HEK293 (cell line): ENCODE data around the gene CMYA5.
A peak's percentile ranks its signal among the peaks of the same experiment; 100 is the strongest.

Source experiments
- CTCF ChIA-PET: fragments of 350-600 bp; formaldehyde crosslinking; extraction: SDS; loops from one replicate; lab custom pipeline; 2021; ENCODE audit warnings: antibody characterized with exemption; lab: Yijun Ruan, JAX
- POLR2A ChIA-PET: fragments of 300-600 bp; formaldehyde crosslinking; extraction: SDS; loops from one replicate; lab custom pipeline; 2020; ENCODE audit warnings: antibody characterized with exemption, inconsistent platforms; lab: Yijun Ruan, JAX
- H3K27ac ChIP-seq: fragments of 200-500 bp; sonication (Bioruptor generic); 2 replicates; pipeline ENCODE4 v1.5.1; 2014; ENCODE audit warnings: low read depth, low read length, control low read depth, inconsistent platforms; ENCODE audit errors: extremely low read depth
- H3K36me3 ChIP-seq, 2 experiments: fragments of 200-500 bp in 1 of 2; sonication (Bioruptor generic) in 1 of 2; 1 replicate in 1 of 2; 2 replicates in 1 of 2; pipeline ENCODE4 v1.5.1; 2014 to 2017; ENCODE audit warnings: inconsistent platforms in 2 of 2, low read length in 2 of 2; ENCODE audit not compliant: control insufficient read depth in 2 of 2, insufficient read depth in 1 of 2
- H3K4me1 ChIP-seq: fragments of 200-500 bp; sonication (Bioruptor generic); 2 replicates; pipeline ENCODE4 v1.5.1; 2014; ENCODE audit warnings: mild to moderate bottlenecking, low read length, inconsistent platforms; ENCODE audit not compliant: control insufficient read depth, insufficient read depth
- H3K4me3 ChIP-seq: 2 replicates; pipeline ENCODE4 v1.5.1; 2011; ENCODE audit warnings: low read depth, mild to moderate bottlenecking, control low read depth, low read length, moderate library complexity
- H3K9me3 ChIP-seq: fragments of 200-500 bp; sonication (Bioruptor generic); 2 replicates; pipeline ENCODE4 v1.5.1; 2014; ENCODE audit warnings: low read depth, low read length, inconsistent platforms; ENCODE audit not compliant: control insufficient read depth, insufficient read depth
- GLI2 ChIP-seq: fragments of 450-650 bp; formaldehyde crosslinking; IDR thresholded peaks from 2 replicates; pipeline ENCODE4; 2017; ENCODE audit warnings: missing biosample characterization, missing genetic modification characterization, low read depth, borderline replicate concordance
- SCRT1 ChIP-seq: fragments of 450-650 bp; formaldehyde crosslinking; IDR thresholded peaks from 2 replicates; pipeline ENCODE4 v1.5.1; 2016; ENCODE audit warnings: missing biosample characterization, missing genetic modification characterization, borderline replicate concordance
- SCRT2 ChIP-seq: fragments of 450-650 bp; formaldehyde crosslinking; IDR thresholded peaks from 2 replicates; pipeline ENCODE4 v1.5.1; 2016; ENCODE audit warnings: missing biosample characterization, missing genetic modification characterization
- YY2 ChIP-seq: fragments of 450-650 bp; formaldehyde crosslinking; IDR thresholded peaks from 2 replicates; pipeline ENCODE4 v1.5.1; 2016; ENCODE audit warnings: missing biosample characterization, missing genetic modification characterization
- ZBTB21 ChIP-seq: fragments of 450-650 bp; formaldehyde crosslinking; IDR thresholded peaks from 2 replicates; pipeline ENCODE4 v1.5.1; 2017; ENCODE audit warnings: missing biosample characterization, missing genetic modification characterization
- ZFP3 ChIP-seq: fragments of 450-650 bp; formaldehyde crosslinking; IDR thresholded peaks from 2 replicates; pipeline ENCODE4 v1.5.1; 2016; ENCODE audit warnings: low read depth, missing biosample characterization, missing genetic modification characterization
- ZNF174 ChIP-seq: fragments of 450-650 bp; formaldehyde crosslinking; IDR thresholded peaks from 2 replicates; pipeline ENCODE4 v1.5.0; 2017; ENCODE audit warnings: missing biosample characterization, mild to moderate bottlenecking, missing genetic modification characterization
- ZNF292 ChIP-seq: fragments of 450-650 bp; formaldehyde crosslinking; IDR thresholded peaks from 2 replicates; pipeline ENCODE4 v1.5.1; 2016; ENCODE audit warnings: low read depth, missing biosample characterization, missing genetic modification characterization, borderline replicate concordance
- ZNF324 ChIP-seq: fragments of 450-650 bp; formaldehyde crosslinking; IDR thresholded peaks from 2 replicates; pipeline ENCODE4 v1.5.1; 2016; ENCODE audit warnings: missing biosample characterization, missing genetic modification characterization
- ZNF521 ChIP-seq: fragments of 450-650 bp; formaldehyde crosslinking; IDR thresholded peaks from 2 replicates; pipeline ENCODE4 v1.5.1; 2017; ENCODE audit warnings: missing biosample characterization, mild to moderate bottlenecking, missing genetic modification characterization
- ZNF776 ChIP-seq: fragments of 450-650 bp; formaldehyde crosslinking; IDR thresholded peaks from 2 replicates; pipeline ENCODE4 v1.5.0; 2017; ENCODE audit warnings: missing biosample characterization, missing genetic modification characterization, borderline replicate concordance
- TF ChIP-seq, protein P1 (sequence below): fragments of 450-650 bp; formaldehyde crosslinking; IDR thresholded peaks from 2 replicates; pipeline ENCODE4 v1.5.1; 2016; ENCODE audit warnings: missing biosample characterization, missing genetic modification characterization, borderline replicate concordance
- TF ChIP-seq, protein P2 (sequence below): fragments of 450-650 bp; formaldehyde crosslinking; IDR thresholded peaks from 2 replicates; pipeline ENCODE4 v1.5.1; 2017; ENCODE audit warnings: missing biosample characterization, missing genetic modification characterization
- TF ChIP-seq, protein P3 (sequence below): fragments of 450-650 bp; formaldehyde crosslinking; conservative IDR thresholded peaks from 2 replicates; pipeline ENCODE4 v1.5.1; 2016; ENCODE audit warnings: low read depth, missing biosample characterization, missing genetic modification characterization
- TF ChIP-seq, protein P4 (sequence below): fragments of 450-650 bp; formaldehyde crosslinking; optimal IDR thresholded peaks from 2 replicates; pipeline ENCODE3; 2016; ENCODE audit warnings: missing biosample characterization, mild to moderate bottlenecking, missing genetic modification characterization

Gene CMYA5

DNA sequence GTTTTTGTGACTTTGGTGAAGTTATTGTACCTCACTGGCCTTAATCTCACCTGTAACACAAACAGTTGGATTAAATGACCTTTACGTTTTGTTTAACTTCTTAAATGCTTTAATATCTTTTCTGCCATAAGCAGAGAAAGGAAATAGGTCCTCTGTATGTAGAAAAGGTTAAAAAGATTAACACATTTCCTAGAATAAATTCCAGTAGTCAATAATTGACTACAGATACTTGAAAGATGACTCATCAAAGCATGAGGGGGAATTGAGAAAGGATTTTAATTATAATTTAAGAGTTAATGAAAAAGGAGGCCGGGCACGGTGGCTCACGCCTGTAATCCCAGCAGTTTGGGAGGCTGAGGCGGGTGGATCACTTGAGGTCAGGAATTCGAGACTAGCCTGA lies 35.8 kb upstream of the CMYA5 start:
- H3K27ac ChIP-seq = no peak overlapping the region
- POLR2A ChIA-PET = no interaction called here
- TF ChIP-seq, protein P1, sequence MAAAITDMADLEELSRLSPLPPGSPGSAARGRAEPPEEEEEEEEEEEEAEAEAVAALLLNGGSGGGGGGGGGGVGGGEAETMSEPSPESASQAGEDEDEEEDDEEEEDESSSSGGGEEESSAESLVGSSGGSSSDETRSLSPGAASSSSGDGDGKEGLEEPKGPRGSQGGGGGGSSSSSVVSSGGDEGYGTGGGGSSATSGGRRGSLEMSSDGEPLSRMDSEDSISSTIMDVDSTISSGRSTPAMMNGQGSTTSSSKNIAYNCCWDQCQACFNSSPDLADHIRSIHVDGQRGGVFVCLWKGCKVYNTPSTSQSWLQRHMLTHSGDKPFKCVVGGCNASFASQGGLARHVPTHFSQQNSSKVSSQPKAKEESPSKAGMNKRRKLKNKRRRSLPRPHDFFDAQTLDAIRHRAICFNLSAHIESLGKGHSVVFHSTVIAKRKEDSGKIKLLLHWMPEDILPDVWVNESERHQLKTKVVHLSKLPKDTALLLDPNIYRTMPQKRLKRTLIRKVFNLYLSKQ (tag by site-specific recombination) = no peak
- TF ChIP-seq, protein P2, sequence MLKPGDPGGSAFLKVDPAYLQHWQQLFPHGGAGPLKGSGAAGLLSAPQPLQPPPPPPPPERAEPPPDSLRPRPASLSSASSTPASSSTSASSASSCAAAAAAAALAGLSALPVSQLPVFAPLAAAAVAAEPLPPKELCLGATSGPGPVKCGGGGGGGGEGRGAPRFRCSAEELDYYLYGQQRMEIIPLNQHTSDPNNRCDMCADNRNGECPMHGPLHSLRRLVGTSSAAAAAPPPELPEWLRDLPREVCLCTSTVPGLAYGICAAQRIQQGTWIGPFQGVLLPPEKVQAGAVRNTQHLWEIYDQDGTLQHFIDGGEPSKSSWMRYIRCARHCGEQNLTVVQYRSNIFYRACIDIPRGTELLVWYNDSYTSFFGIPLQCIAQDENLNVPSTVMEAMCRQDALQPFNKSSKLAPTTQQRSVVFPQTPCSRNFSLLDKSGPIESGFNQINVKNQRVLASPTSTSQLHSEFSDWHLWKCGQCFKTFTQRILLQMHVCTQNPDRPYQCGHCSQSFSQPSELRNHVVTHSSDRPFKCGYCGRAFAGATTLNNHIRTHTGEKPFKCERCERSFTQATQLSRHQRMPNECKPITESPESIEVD = peak; percentile 47; the same call in 1 of the 2 replicates
- TF ChIP-seq, all 188 proteins: peak for 1
- H3K36me3 ChIP-seq = peaks cover 34 to 38% of the 10 kb centered on the region in 2 experiments
- H3K4me3 ChIP-seq = no peak overlapping the region
- CTCF ChIA-PET = no interaction called here
- no peaks in the 10 kb centered on the region for H3K9me3 ChIP-seq
- peaks cover 3% of the 10 kb centered on the region; the same call in 1 of the 2 replicates for H3K4me1 ChIP-seq

DNA sequence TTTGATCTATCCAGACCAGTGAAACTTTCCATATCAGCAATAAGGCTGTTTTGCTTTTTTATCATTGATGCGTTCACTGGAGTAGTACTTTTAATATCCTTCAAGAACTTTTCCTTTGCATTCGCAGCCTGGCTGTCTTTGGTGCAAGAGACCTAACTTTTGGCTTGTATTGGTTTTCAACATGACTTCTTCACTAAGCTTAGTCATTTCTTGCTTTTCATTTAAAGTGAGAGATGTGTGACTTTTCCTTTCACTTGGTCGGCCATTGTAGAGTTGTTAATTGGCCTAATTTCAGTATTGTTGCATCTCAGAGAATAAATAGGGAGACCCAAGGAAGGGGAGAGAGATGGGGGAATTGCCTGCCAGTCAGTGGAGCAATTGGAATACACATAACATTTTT lies 26.4 kb upstream of the CMYA5 start:
- POLR2A ChIA-PET = no interaction called here
- CTCF ChIA-PET = no interaction called here
- Histone ChIP-seq H3K36me3 (peaks cover 12 to 36% of the 10 kb centered on the region in 2 experiments), H3K27ac (no peak overlapping the region), H3K9me3 (no peaks in the 10 kb centered on the region), H3K4me3 (no peak overlapping the region), H3K4me1 (no peaks in the 10 kb centered on the region)
- TF ChIP-seq, protein P2 = no peak
- TF ChIP-seq YY2 (tag by site-specific recombination) (no peak), SCRT1 (tag by site-specific recombination) (no peak), ZNF324 (tag by site-specific recombination) (no peak), ZNF521 (tag by site-specific recombination) (no peak), ZFP3 (tag by site-specific recombination) (no peak), ZNF776 (no peak), ZNF292 (tag by site-specific recombination) (no peak), ZNF174 (tag by site-specific recombination) (no peak), GLI2 (tag by site-specific recombination) (no peak), ZBTB21 (tag by site-specific recombination) (no peak), SCRT2 (tag by site-specific recombination) (no peak)
- TF ChIP-seq, protein P3, sequence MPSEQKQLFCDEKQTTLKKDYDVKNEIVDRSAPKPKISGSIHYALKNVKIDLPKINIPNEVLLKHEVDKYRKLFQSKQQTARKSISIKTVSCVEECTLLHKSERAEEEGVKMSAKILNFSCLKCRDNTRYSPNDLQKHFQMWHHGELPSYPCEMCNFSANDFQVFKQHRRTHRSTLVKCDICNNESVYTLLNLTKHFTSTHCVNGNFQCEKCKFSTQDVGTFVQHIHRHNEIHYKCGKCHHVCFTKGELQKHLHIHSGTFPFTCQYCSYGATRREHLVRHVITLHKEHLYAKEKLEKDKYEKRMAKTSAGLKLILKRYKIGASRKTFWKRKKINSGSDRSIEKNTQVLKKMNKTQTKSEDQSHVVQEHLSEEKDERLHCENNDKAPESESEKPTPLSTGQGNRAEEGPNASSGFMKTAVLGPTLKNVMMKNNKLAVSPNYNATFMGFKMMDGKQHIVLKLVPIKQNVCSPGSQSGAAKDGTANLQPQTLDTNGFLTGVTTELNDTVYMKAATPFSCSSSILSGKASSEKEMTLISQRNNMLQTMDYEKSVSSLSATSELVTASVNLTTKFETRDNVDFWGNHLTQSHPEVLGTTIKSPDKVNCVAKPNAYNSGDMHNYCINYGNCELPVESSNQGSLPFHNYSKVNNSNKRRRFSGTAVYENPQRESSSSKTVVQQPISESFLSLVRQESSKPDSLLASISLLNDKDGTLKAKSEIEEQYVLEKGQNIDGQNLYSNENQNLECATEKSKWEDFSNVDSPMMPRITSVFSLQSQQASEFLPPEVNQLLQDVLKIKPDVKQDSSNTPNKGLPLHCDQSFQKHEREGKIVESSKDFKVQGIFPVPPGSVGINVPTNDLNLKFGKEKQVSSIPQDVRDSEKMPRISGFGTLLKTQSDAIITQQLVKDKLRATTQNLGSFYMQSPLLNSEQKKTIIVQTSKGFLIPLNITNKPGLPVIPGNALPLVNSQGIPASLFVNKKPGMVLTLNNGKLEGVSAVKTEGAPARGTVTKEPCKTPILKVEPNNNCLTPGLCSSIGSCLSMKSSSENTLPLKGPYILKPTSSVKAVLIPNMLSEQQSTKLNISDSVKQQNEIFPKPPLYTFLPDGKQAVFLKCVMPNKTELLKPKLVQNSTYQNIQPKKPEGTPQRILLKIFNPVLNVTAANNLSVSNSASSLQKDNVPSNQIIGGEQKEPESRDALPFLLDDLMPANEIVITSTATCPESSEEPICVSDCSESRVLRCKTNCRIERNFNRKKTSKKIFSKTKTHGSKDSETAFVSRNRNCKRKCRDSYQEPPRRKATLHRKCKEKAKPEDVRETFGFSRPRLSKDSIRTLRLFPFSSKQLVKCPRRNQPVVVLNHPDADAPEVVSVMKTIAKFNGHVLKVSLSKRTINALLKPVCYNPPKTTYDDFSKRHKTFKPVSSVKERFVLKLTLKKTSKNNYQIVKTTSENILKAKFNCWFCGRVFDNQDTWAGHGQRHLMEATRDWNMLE (tag by site-specific recombination) = no peak
- TF ChIP-seq, protein P4, sequence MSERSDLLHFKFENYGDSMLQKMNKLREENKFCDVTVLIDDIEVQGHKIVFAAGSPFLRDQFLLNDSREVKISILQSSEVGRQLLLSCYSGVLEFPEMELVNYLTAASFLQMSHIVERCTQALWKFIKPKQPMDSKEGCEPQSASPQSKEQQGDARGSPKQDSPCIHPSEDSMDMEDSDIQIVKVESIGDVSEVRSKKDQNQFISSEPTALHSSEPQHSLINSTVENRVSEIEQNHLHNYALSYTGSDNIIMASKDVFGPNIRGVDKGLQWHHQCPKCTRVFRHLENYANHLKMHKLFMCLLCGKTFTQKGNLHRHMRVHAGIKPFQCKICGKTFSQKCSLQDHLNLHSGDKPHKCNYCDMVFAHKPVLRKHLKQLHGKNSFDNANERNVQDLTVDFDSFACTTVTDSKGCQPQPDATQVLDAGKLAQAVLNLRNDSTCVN (tag by site-specific recombination) = no peak
